Coronary artery (tissue), 2 donors: ENCODE data around the gene FIGLA.
A peak's percentile ranks its signal among the peaks of the same experiment; 100 is the strongest.

Experiments used
- DNase-seq: peaks from one replicate; pipeline ENCODE4 v3.0.0-alpha.2; 2017; ENCODE audit warnings: low spot score
- H3K27ac ChIP-seq, 2 donors: fragments of 200-600 bp; sonication (generic); one replicate each; pipeline ENCODE4 v1.5.1; 2016 to 2019
- H3K4me3 ChIP-seq: fragments of 200-600 bp; sonication (generic); 2 replicates; pipeline ENCODE4 v1.5.1; 2016; ENCODE audit warnings: mild to moderate bottlenecking, moderate library complexity
- TF ChIP-seq, protein P1 (sequence below): fragments of 200-600 bp; sonication (generic); IDR thresholded peaks from one replicate; pipeline ENCODE4 v1.5.1; 2019; ENCODE audit warnings: antibody characterized with exemption

Gene FIGLA

DNA sequence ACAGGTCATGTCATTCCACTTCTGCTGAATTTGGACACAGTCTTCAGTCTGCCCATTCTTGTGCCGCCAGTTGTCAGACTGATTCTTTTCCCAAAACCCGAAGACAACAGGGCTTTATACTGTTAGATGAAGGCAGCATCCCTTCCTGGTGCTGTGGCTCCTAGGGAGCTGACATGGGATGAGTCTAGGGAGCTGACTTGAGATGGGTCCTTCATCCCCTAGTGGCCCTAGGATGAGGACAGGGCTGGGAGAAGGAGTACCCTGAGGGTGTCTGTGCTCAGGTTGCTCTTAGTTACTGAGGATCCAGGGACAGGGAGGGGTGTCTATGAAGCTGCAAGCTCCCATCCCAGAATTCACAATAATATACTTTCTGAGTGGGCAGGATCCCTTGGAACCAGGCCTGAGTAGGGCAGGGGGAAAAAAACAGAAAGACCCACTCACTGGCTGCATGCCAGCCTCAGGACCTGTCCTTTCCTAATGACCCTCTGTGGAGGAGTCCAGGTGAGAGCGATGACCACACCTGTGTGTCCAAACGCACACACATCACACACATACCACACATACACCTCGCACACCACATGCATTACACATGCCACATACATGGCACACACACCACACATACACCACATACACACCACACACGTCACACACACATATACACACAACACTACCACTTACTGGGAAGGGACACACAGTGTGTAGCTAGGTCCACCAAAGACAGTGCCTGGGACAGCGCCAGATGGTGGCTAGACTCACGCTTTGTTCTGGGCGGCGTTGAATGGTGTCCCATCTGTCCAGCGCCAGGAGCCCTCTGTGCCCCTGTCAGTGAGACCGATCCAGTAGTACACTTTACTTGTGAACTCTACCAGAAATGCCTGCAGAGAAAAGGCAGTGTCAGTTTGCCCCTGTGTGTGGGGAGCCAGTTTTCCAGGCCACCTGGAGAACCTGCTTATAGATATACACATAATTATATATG, 18.8 kb upstream of the FIGLA start:
- H3K27ac ChIP-seq = no peak overlapping the region
- peak; percentile 35 for DNase-seq
- no peak overlapping the region for H3K4me3 ChIP-seq
- TF ChIP-seq, protein P1, sequence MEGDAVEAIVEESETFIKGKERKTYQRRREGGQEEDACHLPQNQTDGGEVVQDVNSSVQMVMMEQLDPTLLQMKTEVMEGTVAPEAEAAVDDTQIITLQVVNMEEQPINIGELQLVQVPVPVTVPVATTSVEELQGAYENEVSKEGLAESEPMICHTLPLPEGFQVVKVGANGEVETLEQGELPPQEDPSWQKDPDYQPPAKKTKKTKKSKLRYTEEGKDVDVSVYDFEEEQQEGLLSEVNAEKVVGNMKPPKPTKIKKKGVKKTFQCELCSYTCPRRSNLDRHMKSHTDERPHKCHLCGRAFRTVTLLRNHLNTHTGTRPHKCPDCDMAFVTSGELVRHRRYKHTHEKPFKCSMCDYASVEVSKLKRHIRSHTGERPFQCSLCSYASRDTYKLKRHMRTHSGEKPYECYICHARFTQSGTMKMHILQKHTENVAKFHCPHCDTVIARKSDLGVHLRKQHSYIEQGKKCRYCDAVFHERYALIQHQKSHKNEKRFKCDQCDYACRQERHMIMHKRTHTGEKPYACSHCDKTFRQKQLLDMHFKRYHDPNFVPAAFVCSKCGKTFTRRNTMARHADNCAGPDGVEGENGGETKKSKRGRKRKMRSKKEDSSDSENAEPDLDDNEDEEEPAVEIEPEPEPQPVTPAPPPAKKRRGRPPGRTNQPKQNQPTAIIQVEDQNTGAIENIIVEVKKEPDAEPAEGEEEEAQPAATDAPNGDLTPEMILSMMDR = no peak

DNA sequence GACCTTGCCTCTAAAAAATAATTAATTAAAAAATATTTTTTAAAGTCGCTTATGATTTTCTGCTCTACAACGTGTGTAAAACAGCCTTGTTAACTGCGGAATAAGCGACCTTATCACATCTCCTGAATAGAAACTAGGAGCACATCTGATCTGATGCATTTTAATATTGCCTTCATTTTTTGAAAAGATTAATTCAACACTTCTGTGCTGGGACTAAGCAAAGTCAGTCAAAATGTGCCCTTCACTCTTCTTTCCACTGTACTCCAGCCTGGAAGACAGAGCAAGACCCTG, 17.3 kb upstream of the FIGLA start:
- DNase-seq = no peak
- TF ChIP-seq, protein P1 = no peak
- no peak overlapping the region for H3K27ac ChIP-seq
- no peak overlapping the region for H3K4me3 ChIP-seq

DNA sequence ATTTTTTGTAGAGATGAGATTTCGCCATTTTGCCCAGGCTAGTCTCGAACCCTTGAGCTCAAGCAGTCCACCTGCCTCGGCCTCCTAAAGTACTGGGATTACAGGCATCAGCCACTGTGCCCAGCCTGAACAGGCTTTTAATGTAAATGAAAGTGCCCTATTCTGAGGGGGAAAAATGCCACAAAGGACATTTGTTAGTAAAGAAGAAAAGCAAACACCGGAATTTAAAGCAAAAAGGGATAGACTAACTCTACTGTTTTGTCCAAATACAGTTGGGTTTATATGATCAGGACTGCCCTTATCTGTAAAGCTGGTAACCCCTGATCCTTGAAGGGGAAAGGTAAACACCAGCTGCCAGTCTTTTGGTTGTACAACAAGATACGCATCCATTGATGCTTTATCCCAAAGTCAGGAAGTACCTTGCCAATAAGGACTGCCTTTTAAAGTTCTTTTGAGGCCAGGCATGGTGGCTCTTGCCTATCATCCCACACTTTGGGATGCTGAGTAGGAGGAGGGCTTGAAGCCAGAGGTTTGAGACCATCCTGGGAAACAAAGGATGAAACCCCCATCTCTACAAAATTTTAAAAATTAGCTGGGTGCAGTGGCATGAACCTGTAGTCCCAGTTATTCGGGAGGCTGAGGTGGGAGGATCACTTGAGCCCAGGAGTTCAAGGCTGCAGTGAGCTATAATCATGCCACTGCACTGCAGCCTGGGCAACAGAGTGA, 16.8 kb upstream of the FIGLA start:
- DNase-seq = no peak
- Histone ChIP-seq H3K27ac (no peak overlapping the region), H3K4me3 (no peak overlapping the region)
- TF ChIP-seq, protein P1 = no peak

DNA sequence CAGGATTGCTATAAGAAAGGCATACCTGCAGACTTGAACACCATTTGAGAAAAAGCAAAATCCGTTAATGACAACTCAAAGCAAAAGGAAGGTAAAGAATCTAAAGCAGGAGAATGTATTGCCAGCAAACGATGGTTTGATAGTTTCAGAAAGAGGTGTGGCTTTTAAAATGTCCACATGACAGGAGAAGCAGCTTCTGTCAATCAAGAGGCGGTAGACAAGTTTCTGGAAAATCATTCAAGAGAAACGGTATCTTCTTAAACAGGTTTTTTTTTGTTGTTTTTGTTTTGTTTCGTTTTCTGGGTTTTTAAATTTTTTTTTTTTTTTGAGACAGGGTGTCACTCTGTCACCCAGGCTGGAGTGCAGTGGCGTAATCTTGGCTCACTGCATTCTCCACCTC, 16.2 kb upstream of the FIGLA start:
- Histone ChIP-seq H3K27ac (no peak overlapping the region), H3K4me3 (no peak overlapping the region)
- TF ChIP-seq, protein P1 = no peak
- no peak for DNase-seq

DNA sequence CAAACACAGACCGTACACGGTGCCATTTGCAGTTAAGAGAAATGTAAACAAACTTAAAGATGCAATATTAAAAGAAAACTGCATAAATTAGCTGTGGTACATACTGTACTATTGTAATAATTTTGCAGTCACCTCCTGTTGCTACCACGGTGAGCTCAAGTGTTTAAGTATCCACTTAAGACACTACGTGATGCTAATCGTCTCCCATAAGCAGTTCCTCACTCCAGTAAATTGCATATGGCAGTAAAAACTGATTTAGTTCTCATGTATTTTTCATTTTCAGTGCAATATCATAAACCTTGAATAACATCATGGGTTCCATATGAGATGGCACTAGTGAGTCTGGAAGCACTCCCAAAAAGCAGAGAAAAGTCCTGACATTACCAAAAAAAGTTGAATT, 15.6 kb upstream of the FIGLA start:
- no peak overlapping the region for H3K4me3 ChIP-seq
- TF ChIP-seq, protein P1 = no peak
- no peak overlapping the region for H3K27ac ChIP-seq
- no peak for DNase-seq

DNA sequence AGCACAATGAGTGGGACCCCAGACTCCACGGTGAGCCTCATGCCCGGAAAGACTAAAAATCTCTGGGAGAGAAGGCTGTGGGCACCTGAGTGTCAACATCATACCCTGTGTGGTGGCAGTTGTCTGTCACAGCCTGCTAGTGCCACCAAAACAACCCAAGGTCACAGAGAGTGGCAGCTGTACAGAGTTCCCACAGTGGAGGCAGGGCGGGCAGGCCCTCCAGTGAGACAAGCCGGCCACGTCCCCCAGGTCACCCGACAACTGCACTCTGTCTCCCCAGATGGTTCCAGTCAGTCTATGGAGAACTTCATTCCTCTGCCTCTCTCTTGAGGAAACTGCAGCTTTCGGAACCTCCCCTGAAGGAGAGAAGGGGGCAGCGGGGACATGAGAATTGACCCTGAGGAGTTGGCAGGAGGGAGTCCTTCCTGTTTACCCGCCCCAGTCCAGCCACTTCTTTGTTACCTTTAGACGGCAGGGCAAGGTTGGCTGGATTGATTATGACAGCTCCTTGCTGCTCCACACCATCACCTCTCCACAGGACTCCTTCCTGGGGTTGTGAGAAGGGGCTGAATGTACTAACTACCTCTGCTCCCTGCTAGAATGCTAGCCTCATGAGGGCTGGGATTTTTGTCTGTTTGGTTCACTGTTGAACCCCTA, 11.3 kb upstream of the FIGLA start:
- no peak for DNase-seq
- no peak overlapping the region for H3K27ac ChIP-seq
- no peak overlapping the region for H3K4me3 ChIP-seq
- TF ChIP-seq, protein P1 = no peak
